ENCODE measurements around the gene ARSB. TPM values are rescaled to one million over a fixed set of nuclear protein-coding genes. Genes with fewer than 3 reads are reported as not detected.

The ARSB gene
- total and polyA plus RNA-seq, 9 of the 15 experiments (the other 6 are each of a cell fraction or from before 2014, with no cell fraction given) = 0.52 to 4.6 (median 2.4) TPM

DNA sequence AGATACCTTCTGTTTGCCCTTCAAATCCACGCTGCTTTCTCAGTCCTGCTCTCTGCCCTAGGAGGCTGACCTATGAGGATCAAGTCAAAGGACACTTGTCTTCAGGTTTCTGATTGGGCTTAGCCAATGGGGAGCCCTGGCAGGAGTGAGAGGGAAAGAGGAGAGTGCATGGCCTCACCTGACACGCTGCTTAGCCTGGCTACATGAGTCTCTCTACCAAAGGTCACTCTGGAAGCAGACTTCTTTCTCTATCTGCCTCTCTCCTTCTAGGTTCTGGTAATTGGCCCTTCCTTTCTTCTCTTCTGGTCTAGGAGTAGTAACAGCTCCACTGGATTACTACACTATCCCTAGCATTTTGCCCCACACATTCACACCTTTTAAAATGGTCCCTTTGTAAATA, 13.1 kb downstream of the ARSB start:
- Histone ChIP-seq H3K27ac (ENCODE audit: extremely low read depth, low read depth, low read length) (no peak overlapping the region), H4K20me1 (replicated peaks; ENCODE audit: control insufficient read depth, insufficient read depth, low read length) (no peaks in the 10 kb centered on the region; the same call in 1 of the 2 replicates), H3K27me3 (ENCODE audit: control insufficient read depth in 2 of 2, insufficient read depth in 2 of 2, low read length in 2 of 2) (peaks cover 12 to 17% of the 10 kb centered on the region in 2 experiments; a peak in 3 of 5 replicates), H3K9me3 (replicated peaks; ENCODE audit: control insufficient read depth, insufficient read depth, low read depth, low read length) (no peaks in the 10 kb centered on the region), H3K4me2 (ENCODE audit: insufficient read depth, low read length) (no peak overlapping the region), H3K9me1 (ENCODE audit: control insufficient read depth, insufficient read depth, low read length) (no peaks in the 10 kb centered on the region), H3K79me2 (ENCODE audit: control insufficient read depth, insufficient read depth, low read length) (no peaks in the 10 kb centered on the region), H2AFZ (ENCODE audit: low read depth, low read length) (no peak overlapping the region), H3K4me1 (replicated peaks in 1 of 2; ENCODE audit: control insufficient read depth in 2 of 2, insufficient read depth in 2 of 2, low read length in 2 of 2) (no peaks in the 10 kb centered on the region), H3K36me3 (ENCODE audit: control insufficient read depth, insufficient read depth, low read length) (no peaks in the 10 kb centered on the region), H3K4me3 (no peak overlapping the region), H3K9ac (ENCODE audit: insufficient read depth in 1 of 2, low read depth in 2 of 2, low read length in 2 of 2) (no peak overlapping the region)
- no peak for FAIRE-seq
- ChIA-PET CTCF (ENCODE audit: low intra/inter-chr PET ratio) (no interaction called here), POLR2A (no interaction called here)
- WGBS (ENCODE audit: insufficient coverage, low coverage, missing lambda C conversion rate) = 0% methylated on average over 2 of the region's 2 CpGs
- in situ Hi-C loops (cut with MboI) = no loop called here
- TF ChIP-seq NFYB (IDR thresholded peaks at IDR 0.05; ENCODE audit: extremely low read depth, insufficient read length) = peak; percentile 5
- no peak for TF ChIP-seq SNRNP70 (optimal IDR thresholded peaks at IDR 0.05; ENCODE audit: low read depth, low read length)
- ATAC-seq = no peak
- DNase-seq (ENCODE audit: extremely low read depth in 1 of 4, low spot score in 3 of 4) = no peak
- intact Hi-C loops (cut with micrococcal nuclease) = no loop called here
- BruUV-seq (replicated peaks) = no TSS peak

DNA sequence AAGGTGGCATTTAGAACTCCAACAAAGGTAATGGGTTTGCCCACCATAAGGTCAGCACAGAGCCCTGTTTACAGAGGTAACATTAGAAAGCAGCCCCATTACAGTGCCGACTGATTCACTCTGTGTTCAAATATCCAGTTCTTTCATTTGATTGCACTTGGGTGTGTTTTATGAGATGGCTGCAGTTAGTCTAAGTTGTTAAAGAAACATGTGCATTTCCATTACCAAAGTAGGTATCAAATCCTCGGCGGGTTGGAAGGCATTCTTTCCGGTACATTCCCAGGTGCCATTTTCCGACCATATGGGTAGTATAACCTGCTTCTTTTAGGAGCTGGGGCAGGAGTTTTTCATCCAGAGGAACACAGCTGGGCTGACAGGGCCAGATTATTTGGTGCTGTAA, 16.3 kb downstream of the ARSB start:
- Histone ChIP-seq H3K9me1 (ENCODE audit: control insufficient read depth, insufficient read depth, low read length) (no peaks in the 10 kb centered on the region), H3K4me1 (replicated peaks in 1 of 2; ENCODE audit: control insufficient read depth in 2 of 2, insufficient read depth in 2 of 2, low read length in 2 of 2) (no peaks in the 10 kb centered on the region), H3K4me2 (ENCODE audit: insufficient read depth, low read length) (no peak overlapping the region), H3K79me2 (ENCODE audit: control insufficient read depth, insufficient read depth, low read length) (no peaks in the 10 kb centered on the region), H3K4me3 (no peak overlapping the region), H4K20me1 (replicated peaks; ENCODE audit: control insufficient read depth, insufficient read depth, low read length) (no peaks in the 10 kb centered on the region; the same call in 1 of the 2 replicates), H3K27me3 (ENCODE audit: control insufficient read depth in 2 of 2, insufficient read depth in 2 of 2, low read length in 2 of 2) (peaks cover 7 to 10% of the 10 kb centered on the region in 2 experiments; a peak in 3 of 5 replicates), H3K9ac (ENCODE audit: insufficient read depth in 1 of 2, low read depth in 2 of 2, low read length in 2 of 2) (no peak overlapping the region), H3K27ac (ENCODE audit: extremely low read depth, low read depth, low read length) (no peak overlapping the region), H3K36me3 (ENCODE audit: control insufficient read depth, insufficient read depth, low read length) (no peaks in the 10 kb centered on the region), H2AFZ (ENCODE audit: low read depth, low read length) (no peak overlapping the region), H3K9me3 (replicated peaks; ENCODE audit: control insufficient read depth, insufficient read depth, low read depth, low read length) (no peaks in the 10 kb centered on the region)
- CTCF ChIA-PET (ENCODE audit: low intra/inter-chr PET ratio) = no interaction called here
- POLR2A ChIA-PET = interaction anchor here (0.6 kb wide), 1 partner anchor 8 kb away, joined by 3 read pairs; no protein-coding TSS in a partner anchor
- in situ Hi-C loops (cut with MboI) (loop anchor here (10.0 kb wide), 1 partner anchor 434 kb away; no protein-coding TSS in a partner anchor), intact Hi-C loops (cut with micrococcal nuclease) (loop anchor here (10.0 kb wide), 3 partner anchors 334 to 644 kb away; no protein-coding TSS in a partner anchor)
- WGBS (ENCODE audit: insufficient coverage, low coverage, missing lambda C conversion rate) = 61% methylated on average over 5 of the region's 5 CpGs
- ATAC-seq (no peak), FAIRE-seq (no peak), DNase-seq (ENCODE audit: extremely low read depth in 1 of 4, low spot score in 3 of 4) (no peak)
- BruUV-seq (replicated peaks) = no TSS peak
- TF ChIP-seq ASH1L (IDR thresholded peaks at IDR 0.05; ENCODE audit: borderline replicate concordance, low read depth, partially characterized antibody) (no peak), ZNF121 (CRISPR knock-in tag; conservative IDR thresholded peaks at IDR 0.05) (no peak), BACH1 (tag; IDR thresholded peaks at IDR 0.05) (no peak), EGR1 (conservative IDR thresholded peaks at IDR 0.05) (no peak), FOXJ3 (CRISPR knock-in tag; IDR thresholded peaks at IDR 0.05) (no peak)
- TF ChIP-seq, protein P1, sequence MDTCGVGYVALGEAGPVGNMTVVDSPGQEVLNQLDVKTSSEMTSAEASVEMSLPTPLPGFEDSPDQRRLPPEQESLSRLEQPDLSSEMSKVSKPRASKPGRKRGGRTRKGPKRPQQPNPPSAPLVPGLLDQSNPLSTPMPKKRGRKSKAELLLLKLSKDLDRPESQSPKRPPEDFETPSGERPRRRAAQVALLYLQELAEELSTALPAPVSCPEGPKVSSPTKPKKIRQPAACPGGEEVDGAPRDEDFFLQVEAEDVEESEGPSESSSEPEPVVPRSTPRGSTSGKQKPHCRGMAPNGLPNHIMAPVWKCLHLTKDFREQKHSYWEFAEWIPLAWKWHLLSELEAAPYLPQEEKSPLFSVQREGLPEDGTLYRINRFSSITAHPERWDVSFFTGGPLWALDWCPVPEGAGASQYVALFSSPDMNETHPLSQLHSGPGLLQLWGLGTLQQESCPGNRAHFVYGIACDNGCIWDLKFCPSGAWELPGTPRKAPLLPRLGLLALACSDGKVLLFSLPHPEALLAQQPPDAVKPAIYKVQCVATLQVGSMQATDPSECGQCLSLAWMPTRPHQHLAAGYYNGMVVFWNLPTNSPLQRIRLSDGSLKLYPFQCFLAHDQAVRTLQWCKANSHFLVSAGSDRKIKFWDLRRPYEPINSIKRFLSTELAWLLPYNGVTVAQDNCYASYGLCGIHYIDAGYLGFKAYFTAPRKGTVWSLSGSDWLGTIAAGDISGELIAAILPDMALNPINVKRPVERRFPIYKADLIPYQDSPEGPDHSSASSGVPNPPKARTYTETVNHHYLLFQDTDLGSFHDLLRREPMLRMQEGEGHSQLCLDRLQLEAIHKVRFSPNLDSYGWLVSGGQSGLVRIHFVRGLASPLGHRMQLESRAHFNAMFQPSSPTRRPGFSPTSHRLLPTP (IDR thresholded peaks at IDR 0.05; ENCODE audit: borderline replicate concordance, extremely low read depth, insufficient read length) = no peak
- TF ChIP-seq, protein P2, sequence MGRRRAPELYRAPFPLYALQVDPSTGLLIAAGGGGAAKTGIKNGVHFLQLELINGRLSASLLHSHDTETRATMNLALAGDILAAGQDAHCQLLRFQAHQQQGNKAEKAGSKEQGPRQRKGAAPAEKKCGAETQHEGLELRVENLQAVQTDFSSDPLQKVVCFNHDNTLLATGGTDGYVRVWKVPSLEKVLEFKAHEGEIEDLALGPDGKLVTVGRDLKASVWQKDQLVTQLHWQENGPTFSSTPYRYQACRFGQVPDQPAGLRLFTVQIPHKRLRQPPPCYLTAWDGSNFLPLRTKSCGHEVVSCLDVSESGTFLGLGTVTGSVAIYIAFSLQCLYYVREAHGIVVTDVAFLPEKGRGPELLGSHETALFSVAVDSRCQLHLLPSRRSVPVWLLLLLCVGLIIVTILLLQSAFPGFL (CRISPR knock-in tag; IDR thresholded peaks at IDR 0.05) = no peak
- TF ChIP-seq, protein P3, sequence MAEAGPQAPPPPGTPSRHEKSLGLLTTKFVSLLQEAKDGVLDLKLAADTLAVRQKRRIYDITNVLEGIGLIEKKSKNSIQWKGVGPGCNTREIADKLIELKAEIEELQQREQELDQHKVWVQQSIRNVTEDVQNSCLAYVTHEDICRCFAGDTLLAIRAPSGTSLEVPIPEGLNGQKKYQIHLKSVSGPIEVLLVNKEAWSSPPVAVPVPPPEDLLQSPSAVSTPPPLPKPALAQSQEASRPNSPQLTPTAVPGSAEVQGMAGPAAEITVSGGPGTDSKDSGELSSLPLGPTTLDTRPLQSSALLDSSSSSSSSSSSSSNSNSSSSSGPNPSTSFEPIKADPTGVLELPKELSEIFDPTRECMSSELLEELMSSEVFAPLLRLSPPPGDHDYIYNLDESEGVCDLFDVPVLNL (CRISPR knock-in tag; IDR thresholded peaks at IDR 0.05; ENCODE audit: low read depth) = no peak

Data from K562 (cell line).